Endothelial cell of umbilical vein (primary cell): Measurements from ENCODE around the gene RIMOC1. TPM values are rescaled to one million over a fixed set of nuclear protein-coding genes. Genes with fewer than 3 reads are reported as not detected.

Experiments used
- BruUV-seq: library from RNA; stranded (reverse); fragments of 400-500 nt; replicated peaks from 2 replicates; lab custom pipeline; 2021; lab: Mats Ljungman, UMichigan
- CTCF ChIA-PET: fragments of 300-600, 350-600 bp; sonication (Branson Sonifier 250); formaldehyde crosslinking; loops from one replicate; lab custom pipeline; 2021; ENCODE audit warnings: antibody characterized with exemption, inconsistent platforms; lab: Charles Lee
- POLR2A ChIA-PET: fragments of 300-600, 350-600 bp; sonication (Branson Sonifier 250); formaldehyde crosslinking; loops from one replicate; lab custom pipeline; 2021; ENCODE audit warnings: antibody characterized with exemption, inconsistent platforms; lab: Charles Lee
- DNase-seq: peaks from one replicate; pipeline ENCODE4 v3.0.0-alpha.2; 2011; ENCODE audit warnings: low read depth, low spot score
- FAIRE-seq: peaks from 2 replicates; lab custom pipeline; 2011; peaks lifted over from hg19 to GRCh38; lab: Jason Lieb, UNC
- H2AFZ ChIP-seq: 2 replicates; pipeline ENCODE4 v1.6.0; 2012; ENCODE audit warnings: low read depth, low read length, control low read depth, inconsistent platforms
- H3K27ac ChIP-seq: 2 replicates; pipeline ENCODE4 v1.5.1; 2011; ENCODE audit warnings: low read depth, mild to moderate bottlenecking, control low read depth, low read length, moderate library complexity; ENCODE audit not compliant: insufficient read depth
- H3K27me3 ChIP-seq, 2 experiments: 2 replicates each; pipeline versions ENCODE4 v1.6.0 to v1.6.1; 2011; ENCODE audit warnings: low read length in 2 of 2, mixed read lengths in 1 of 2; ENCODE audit not compliant: control insufficient read depth in 2 of 2, insufficient read depth in 2 of 2
- H3K36me3 ChIP-seq, 2 experiments: 2 replicates in 1 of 2; 3 replicates in 1 of 2; pipeline ENCODE4 v1.5.1; 2011; ENCODE audit warnings: low read length in 2 of 2, mild to moderate bottlenecking in 1 of 2, moderate library complexity in 1 of 2; ENCODE audit not compliant: control insufficient read depth in 2 of 2, insufficient read depth in 2 of 2; ENCODE audit errors: extremely low read depth in 1 of 2
- H3K4me1 ChIP-seq: 3 replicates; pipeline ENCODE4 v1.5.1; 2011; ENCODE audit warnings: mild to moderate bottlenecking, low read length; ENCODE audit not compliant: control insufficient read depth, insufficient read depth; ENCODE audit errors: extremely low read depth
- H3K4me2 ChIP-seq: 2 replicates; pipeline ENCODE4 v1.6.1; 2011; ENCODE audit warnings: low read length, control low read depth, mixed read lengths; ENCODE audit not compliant: insufficient read depth
- H3K4me3 ChIP-seq, 3 experiments: fragments of 200-600 bp in 1 of 3; sonication (generic), shearing (Covaris generic) in 1 of 3; replicated peaks in 1 of 3; 2 replicates each; pipeline ENCODE4 v1.5.1; 2011 to 2016; ENCODE audit warnings: control low read depth in 3 of 3, low read length in 3 of 3, mild to moderate bottlenecking in 2 of 3, inconsistent platforms in 1 of 3, low read depth in 1 of 3, moderate library complexity in 1 of 3; ENCODE audit not compliant: insufficient read depth in 1 of 3
- H3K79me2 ChIP-seq: 2 replicates; pipeline ENCODE4 v1.6.0; 2012; ENCODE audit warnings: low read length, inconsistent platforms; ENCODE audit not compliant: control insufficient read depth, insufficient read depth
- H3K9ac ChIP-seq: replicated peaks from 2 replicates; pipeline ENCODE3; 2011; ENCODE audit warnings: low read length, control low read depth; ENCODE audit not compliant: insufficient read depth; ENCODE audit errors: extremely low read depth
- H3K9me1 ChIP-seq: replicated peaks from 3 replicates; pipeline ENCODE4 v1.6.0; 2011; ENCODE audit warnings: mild to moderate bottlenecking, low read length; ENCODE audit not compliant: control insufficient read depth, insufficient read depth; ENCODE audit errors: extremely low read depth
- H3K9me3 ChIP-seq: replicated peaks from 2 replicates; pipeline ENCODE4 v1.5.1; 2012; ENCODE audit warnings: low read length, inconsistent platforms; ENCODE audit not compliant: control insufficient read depth, insufficient read depth
- H4K20me1 ChIP-seq: replicated peaks from 2 replicates; pipeline ENCODE3; 2011; ENCODE audit warnings: mild to moderate bottlenecking, low read length; ENCODE audit not compliant: control insufficient read depth, insufficient read depth; ENCODE audit errors: extremely low read depth
- CTCF ChIP-seq, 2 donors: IDR thresholded peaks; 1 replicate in 1 of 2; 2 replicates in 1 of 2; pipeline ENCODE4 v1.5.1; 2011; ENCODE audit warnings: low read length in 2 of 2, mild to moderate bottlenecking in 2 of 2, moderate library complexity in 2 of 2, control low read depth in 1 of 2, inconsistent platforms in 1 of 2, low read depth in 1 of 2; ENCODE audit not compliant: insufficient read depth in 1 of 2; ENCODE audit errors: extremely low read depth in 1 of 2
- EZH2 ChIP-seq: IDR thresholded peaks from 2 replicates; pipeline ENCODE4 v1.6.1; 2012; ENCODE audit warnings: borderline replicate concordance, low read depth, mild to moderate bottlenecking, moderate library complexity, low read length, inconsistent platforms; ENCODE audit not compliant: severe bottlenecking
- FOS ChIP-seq: IDR thresholded peaks from 2 replicates; pipeline ENCODE4 v1.6.1; 2011; ENCODE audit warnings: mild to moderate bottlenecking, low read length, moderate library complexity, borderline replicate concordance; ENCODE audit not compliant: insufficient read depth
- GATA2 ChIP-seq: IDR thresholded peaks from 2 replicates; pipeline ENCODE4 v1.7.0; 2011; ENCODE audit warnings: low read depth, mild to moderate bottlenecking, moderate library complexity, mixed read lengths, low read length; ENCODE audit not compliant: insufficient read length, insufficient read depth
- JUN ChIP-seq: IDR thresholded peaks from 2 replicates; pipeline ENCODE4 v1.6.1; 2011; ENCODE audit warnings: borderline replicate concordance, low read depth; ENCODE audit not compliant: insufficient read length, insufficient read depth
- MAX ChIP-seq: IDR thresholded peaks from 2 replicates; pipeline ENCODE4 v1.6.1; 2011; ENCODE audit not compliant: insufficient read depth, insufficient read length
- MYC ChIP-seq: IDR thresholded peaks from one replicate; pipeline ENCODE4 v1.6.1; 2011; ENCODE audit warnings: mild to moderate bottlenecking, low read depth, low read length
- POLR2A ChIP-seq: IDR thresholded peaks from 2 replicates; pipeline ENCODE4 v1.6.1; 2012; ENCODE audit warnings: low read depth, mild to moderate bottlenecking, control low read depth, low read length
- POLR2AphosphoS5 ChIP-seq: IDR thresholded peaks from 2 replicates; pipeline ENCODE4 v1.6.1; 2012; ENCODE audit warnings: low read depth, mild to moderate bottlenecking, control low read depth, low read length, moderate library complexity; ENCODE audit not compliant: insufficient read depth
- dilution Hi-C: fragments of 300-500 bp; cut with MboI; formaldehyde crosslinking; loops from one replicate; pipeline ENCODE4 v1.15.0; 2019; ENCODE audit warnings: low sequenced_read_pairs; ENCODE audit not compliant: extremely low pct_ligation_motif_present
- intact Hi-C: fragments of 100-400 bp; cut with micrococcal nuclease; formaldehyde crosslinking; loops from one replicate; pipeline ENCODE4 v1.10.0; 2022
- polyA plus RNA-seq, 4 experiments: library from polyadenylated mRNA; depleted of rRNA in 3 of 4; stranded (reverse) in 3 of 4; unstranded in 1 of 4; fragments of >200 nt; gene quantifications; 2 replicates each; pipeline versions ENCODE4 v1.2.1 to v1.2.3, GENCODE V29; 2011 to 2012; ENCODE audit warnings: missing spikeins in 1 of 4
- total RNA-seq: library from RNA; stranded (reverse); gene quantifications from 2 replicates; pipeline ENCODE4 v1.2.3, GENCODE V29; 2021

Gene RIMOC1
- total and polyA plus RNA-seq, 2 donors (not counting 3 experiments of a cell fraction or from before 2014, with no cell fraction given) = 15.7 to 32.0 TPM

- CTCF ChIA-PET = no interaction called here
- no peaks in the 10 kb centered on the region for H3K9me1 ChIP-seq
- FAIRE-seq (no peak), DNase-seq (no peak)
- no peak overlapping the region for H3K4me2 ChIP-seq
- dilution Hi-C loops (no loop called here), intact Hi-C loops (no loop called here)
- H3K27me3 ChIP-seq = peaks cover 0 to 14% of the 10 kb centered on the region in 2 experiments
- H2AFZ ChIP-seq = no peak overlapping the region
- TF ChIP-seq GATA2 (no peak), EZH2 (no peak), POLR2A (no peak), FOS (no peak), JUN (no peak), CTCF (IDR thresholded peaks at IDR 0.05; ENCODE audit: extremely low read depth in 1 of 2, insufficient read depth in 1 of 2, low read depth in 1 of 2, low read length in 2 of 2) (no peak), MYC (no peak), POLR2AphosphoS5 (no peak), MAX (no peak)
- H3K79me2 ChIP-seq = no peaks in the 10 kb centered on the region
- no peaks in the 10 kb centered on the region for H4K20me1 ChIP-seq
- no peak overlapping the region for H3K9ac ChIP-seq
- no peaks in the 10 kb centered on the region for H3K36me3 ChIP-seq
- H3K27ac ChIP-seq = no peak overlapping the region
- no peaks in the 10 kb centered on the region for H3K9me3 ChIP-seq
- H3K4me3 ChIP-seq = no peak overlapping the region
- POLR2A ChIA-PET = no interaction called here
- no peaks in the 10 kb centered on the region for H3K4me1 ChIP-seq
- BruUV-seq = no TSS peak
These were observed 21.4 kb upstream of the RIMOC1 start for GRCh38 chr5:41882765-41883164.
